Activated B cell treated with CpG ODN at 0.5 μM for 24 hours (primary cell): ENCODE measurements around the gene ARAF. TPM values are rescaled to one million over a fixed set of nuclear protein-coding genes. Genes with fewer than 3 reads are reported as not detected.
A peak's percentile ranks its signal among the peaks of the same experiment; 100 is the strongest.

Experiments used
- ATAC-seq: fragments of 200-7000 bp; cut with Tn5 transposase; one replicate; pipeline ENCODE4 v1.10.0; 2021; ENCODE audit warnings: low read depth, mild to moderate bottlenecking, moderate library complexity
- CTCF ChIA-PET: fragments of 350-600 bp; sonication (Branson Sonifier 250); formaldehyde crosslinking; loops from one replicate; lab custom pipeline; 2021; ENCODE audit warnings: antibody characterized with exemption; lab: Charles Lee
- POLR2A ChIA-PET: fragments of 350-600 bp; sonication (Branson Sonifier 250); formaldehyde crosslinking; loops from one replicate; lab custom pipeline; 2021; ENCODE audit warnings: antibody characterized with exemption; lab: Charles Lee
- DNase-seq: peaks from one replicate; pipeline ENCODE4 v3.0.0; 2022
- H3K27ac Mint-ChIP-seq: one replicate; pipeline ENCODE4 v1.8.0; 2020; ENCODE audit warnings: mixed read lengths
- H3K27me3 Mint-ChIP-seq: one replicate; pipeline ENCODE4 v1.8.0; 2021; ENCODE audit warnings: mixed read lengths
- H3K36me3 Mint-ChIP-seq: one replicate; pipeline ENCODE4 v1.8.0; 2021; ENCODE audit warnings: low read depth, mixed read lengths
- H3K4me1 Mint-ChIP-seq: one replicate; pipeline ENCODE4 v1.8.0; 2021; ENCODE audit warnings: mixed read lengths
- H3K4me3 Mint-ChIP-seq: one replicate; pipeline ENCODE4 v1.8.0; 2020; ENCODE audit warnings: mild to moderate bottlenecking, mixed read lengths
- H3K9me3 Mint-ChIP-seq: one replicate; pipeline ENCODE4 v1.8.0; 2020; ENCODE audit warnings: mixed read lengths
- intact Hi-C: fragments of 100-400 bp; cut with micrococcal nuclease; formaldehyde crosslinking; loops from one replicate; pipeline ENCODE4 v1.15.1; 2024
- total RNA-seq: library from RNA; stranded (reverse); gene quantifications from 2 replicates; pipeline ENCODE4 v1.2.3, GENCODE V29; 2022
- TF ChIP-seq, protein P1 (sequence below): fragments of 200-600 bp; IDR thresholded peaks from one replicate; pipeline ENCODE4 v1.8.0; 2022; ENCODE audit warnings: antibody characterized with exemption, mild to moderate bottlenecking

The ARAF gene
- total RNA-seq, 1 donor from 2014 or later, result 108 TPM

DNA sequence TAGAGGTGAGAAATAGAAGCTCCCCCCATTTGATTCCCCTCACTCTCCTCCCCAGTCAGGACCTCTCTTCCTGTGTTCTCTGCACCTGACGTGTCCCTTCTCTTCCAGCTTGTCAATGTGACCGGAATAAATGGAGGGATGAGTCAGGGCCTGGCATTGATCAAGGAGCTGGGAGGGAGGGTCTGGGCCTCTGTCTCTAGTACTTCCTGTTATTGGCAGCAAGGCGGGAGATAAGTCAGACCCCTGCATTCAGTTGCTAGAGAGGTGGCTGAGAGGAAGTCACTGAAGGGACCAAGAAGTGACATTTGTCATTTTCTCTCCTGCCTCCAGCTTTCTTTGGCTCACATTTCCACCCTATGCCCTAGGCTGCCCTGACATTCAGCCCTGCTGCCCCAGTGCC lies 42.9 kb upstream of the ARAF start:
- CTCF ChIA-PET, result no interaction called here
- no peak overlapping the region for H3K4me3 Mint-ChIP-seq
- TF ChIP-seq, protein P1, sequence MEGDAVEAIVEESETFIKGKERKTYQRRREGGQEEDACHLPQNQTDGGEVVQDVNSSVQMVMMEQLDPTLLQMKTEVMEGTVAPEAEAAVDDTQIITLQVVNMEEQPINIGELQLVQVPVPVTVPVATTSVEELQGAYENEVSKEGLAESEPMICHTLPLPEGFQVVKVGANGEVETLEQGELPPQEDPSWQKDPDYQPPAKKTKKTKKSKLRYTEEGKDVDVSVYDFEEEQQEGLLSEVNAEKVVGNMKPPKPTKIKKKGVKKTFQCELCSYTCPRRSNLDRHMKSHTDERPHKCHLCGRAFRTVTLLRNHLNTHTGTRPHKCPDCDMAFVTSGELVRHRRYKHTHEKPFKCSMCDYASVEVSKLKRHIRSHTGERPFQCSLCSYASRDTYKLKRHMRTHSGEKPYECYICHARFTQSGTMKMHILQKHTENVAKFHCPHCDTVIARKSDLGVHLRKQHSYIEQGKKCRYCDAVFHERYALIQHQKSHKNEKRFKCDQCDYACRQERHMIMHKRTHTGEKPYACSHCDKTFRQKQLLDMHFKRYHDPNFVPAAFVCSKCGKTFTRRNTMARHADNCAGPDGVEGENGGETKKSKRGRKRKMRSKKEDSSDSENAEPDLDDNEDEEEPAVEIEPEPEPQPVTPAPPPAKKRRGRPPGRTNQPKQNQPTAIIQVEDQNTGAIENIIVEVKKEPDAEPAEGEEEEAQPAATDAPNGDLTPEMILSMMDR, result no peak
- intact Hi-C loops, result no loop called here
- POLR2A ChIA-PET, result interaction anchor here (0.6 kb wide), 1 partner anchor 58 kb away, joined by 9 read pairs; no protein-coding TSS in a partner anchor
- no peak overlapping the region for H3K27ac Mint-ChIP-seq
- H3K36me3 Mint-ChIP-seq, result no peaks in the 10 kb centered on the region
- H3K27me3 Mint-ChIP-seq, result no peaks in the 10 kb centered on the region
- DNase-seq, result no peak
- no peak for ATAC-seq
- H3K4me1 Mint-ChIP-seq, result peaks cover 9% of the 10 kb centered on the region
- H3K9me3 Mint-ChIP-seq, result no peaks in the 10 kb centered on the region

DNA sequence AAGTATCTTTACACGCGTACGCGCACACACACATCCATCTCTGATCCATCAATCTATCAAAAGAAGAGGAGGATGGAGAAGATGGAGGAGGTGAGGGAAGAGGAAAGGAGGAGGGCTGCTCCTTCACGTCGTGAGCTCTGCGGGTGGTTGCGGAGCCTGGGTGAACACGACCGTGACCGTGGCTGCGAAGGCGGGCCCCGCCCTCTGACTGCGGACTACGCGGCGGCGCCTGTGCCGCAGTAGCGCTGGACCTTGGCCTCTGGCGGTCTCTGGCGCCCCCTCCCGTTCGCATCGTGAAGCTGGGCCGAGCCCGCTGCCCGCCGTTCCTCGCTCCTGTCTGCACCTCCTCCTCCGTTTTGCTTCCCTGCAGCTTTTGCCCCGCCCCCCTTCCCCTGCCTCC lies 37.7 kb upstream of the ARAF start:
- no peaks in the 10 kb centered on the region for H3K27me3 Mint-ChIP-seq
- no peaks in the 10 kb centered on the region for H3K9me3 Mint-ChIP-seq
- peaks cover 3% of the 10 kb centered on the region for H3K4me1 Mint-ChIP-seq
- ATAC-seq (peak; percentile 99), DNase-seq (peak; percentile 78)
- TF ChIP-seq, protein P1, result no peak
- CTCF ChIA-PET, result interaction anchor here (0.6 to 3.5 kb wide), 16 partner anchors 9 to 620 kb away, joined by 3 to 28 read pairs (median 4); partner anchors contain the start of gene CDK16
- no peaks in the 10 kb centered on the region for H3K36me3 Mint-ChIP-seq
- intact Hi-C loops, result loop anchor here (1.0 to 5.0 kb wide), 7 partner anchors 26 to 766 kb away; partner anchors contain the start of genes SLC9A7, UBA1, USP11 and ZNF41
- POLR2A ChIA-PET, result interaction anchor here (0.6 to 1.7 kb wide), 13 partner anchors 9 to 544 kb away, joined by 3 to 10 read pairs (median 4); partner anchors contain the start of genes UBA1 and USP11
- peak overlapping the region; percentile 73 for H3K4me3 Mint-ChIP-seq
- H3K27ac Mint-ChIP-seq, result peak overlapping the region; percentile 46

- Mint-ChIP-seq H3K4me1 (peaks cover 2% of the 10 kb centered on the region), H3K9me3 (no peaks in the 10 kb centered on the region), H3K4me3 (peak overlapping the region; percentile 73), H3K27me3 (no peaks in the 10 kb centered on the region), H3K36me3 (no peaks in the 10 kb centered on the region), H3K27ac (no peak overlapping the region)
- intact Hi-C loops, result loop anchor here (1.0 to 5.0 kb wide), 7 partner anchors 26 to 766 kb away; partner anchors contain the start of genes SLC9A7, UBA1, USP11 and ZNF41
- peak; percentile 32 for ATAC-seq
- TF ChIP-seq, protein P1, result no peak
- CTCF ChIA-PET, result interaction anchor here (0.6 to 3.5 kb wide), 14 partner anchors 9 to 620 kb away, joined by 3 to 28 read pairs (median 5); partner anchors contain the start of gene CDK16
- POLR2A ChIA-PET, result interaction anchor here (0.6 to 1.7 kb wide), 13 partner anchors 9 to 544 kb away, joined by 3 to 10 read pairs (median 4); partner anchors contain the start of genes UBA1 and USP11
- no peak for DNase-seq
Measured at GRCh38 chrX:47523713-47524166, 37.3 kb upstream of the ARAF start.

GRCh38 chrX:47529548-47529947 lies 31.5 kb upstream of the ARAF start:
- CTCF ChIA-PET, result no interaction called here
- intact Hi-C loops, result no loop called here
- Mint-ChIP-seq H3K4me1 (peaks cover 3% of the 10 kb centered on the region), H3K36me3 (no peaks in the 10 kb centered on the region), H3K4me3 (no peak overlapping the region), H3K9me3 (no peaks in the 10 kb centered on the region), H3K27me3 (no peaks in the 10 kb centered on the region), H3K27ac (no peak overlapping the region)
- POLR2A ChIA-PET, result no interaction called here
- TF ChIP-seq, protein P1, result no peak
- no peak for ATAC-seq
- DNase-seq, result no peak

GRCh38 chrX:47530049-47530448 lies 31.0 kb upstream of the ARAF start:
- H3K36me3 Mint-ChIP-seq, result no peaks in the 10 kb centered on the region
- H3K4me3 Mint-ChIP-seq, result no peak overlapping the region
- no peak for DNase-seq
- H3K27ac Mint-ChIP-seq, result no peak overlapping the region
- no peaks in the 10 kb centered on the region for H3K27me3 Mint-ChIP-seq
- ChIA-PET CTCF (no interaction called here), POLR2A (interaction anchor here (0.6 to 0.7 kb wide), 2 partner anchors 26 to 43 kb away, joined by 6 to 8 read pairs; no protein-coding TSS in a partner anchor)
- intact Hi-C loops, result no loop called here
- no peaks in the 10 kb centered on the region for H3K9me3 Mint-ChIP-seq
- TF ChIP-seq, protein P1, result no peak
- peak; percentile 74 for ATAC-seq
- H3K4me1 Mint-ChIP-seq, result peaks cover 3% of the 10 kb centered on the region
